Panc1 (cell line): ENCODE data around the gene EIF3L.

ENCODE experiments used
- POLR2AphosphoS5 ChIP-seq: IDR thresholded peaks from 2 replicates; pipeline ENCODE4 v1.6.1; 2012; ENCODE audit warnings: mild to moderate bottlenecking, low read depth, low read length, moderate library complexity
- TCF7L2 ChIP-seq: IDR thresholded peaks from 2 replicates; pipeline ENCODE4 v1.6.1; 2011; ENCODE audit warnings: mild to moderate bottlenecking, low read depth, low read length, inconsistent platforms
- TF ChIP-seq, protein P1 (sequence below): fragments of 450-650 bp; IDR thresholded peaks from 2 replicates; pipeline ENCODE4 v1.5.1; 2017; ENCODE audit warnings: mild to moderate bottlenecking

DNA sequence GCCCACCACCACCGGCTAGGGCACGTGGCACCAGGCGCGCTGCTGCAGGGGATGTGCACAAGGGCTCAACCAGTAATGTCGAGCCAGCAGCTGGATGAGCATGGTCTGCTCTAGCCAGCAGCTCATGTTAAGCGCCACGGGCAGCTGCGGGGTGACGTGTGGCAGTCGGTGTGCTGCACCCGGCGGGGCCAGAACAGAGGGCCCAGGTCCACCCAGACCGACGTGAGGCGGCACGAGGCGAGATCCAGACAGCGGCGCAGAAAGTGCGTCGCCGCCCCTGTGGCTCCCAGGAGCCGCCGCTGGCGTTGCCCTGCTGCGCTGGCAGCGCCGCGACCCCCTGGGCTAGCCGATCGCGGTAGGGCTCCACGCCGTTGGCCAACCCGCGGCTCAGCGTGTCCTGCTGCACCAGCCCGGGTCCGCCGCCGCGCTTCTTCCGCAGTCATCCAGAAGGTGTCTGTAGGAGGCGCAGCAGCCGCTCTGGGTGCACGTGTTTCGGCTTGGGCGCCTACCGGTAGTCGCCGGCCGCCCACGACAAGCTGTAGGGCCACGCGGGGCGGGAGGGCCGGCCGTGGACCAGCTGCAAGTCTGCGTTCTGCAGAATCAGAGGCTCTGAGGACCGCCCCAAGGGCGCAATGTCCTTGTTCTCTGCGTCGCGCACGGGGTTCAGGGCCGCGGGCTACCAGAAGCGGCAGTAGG is 30.7 kb upstream of the EIF3L start:
- TF ChIP-seq, protein P1, sequence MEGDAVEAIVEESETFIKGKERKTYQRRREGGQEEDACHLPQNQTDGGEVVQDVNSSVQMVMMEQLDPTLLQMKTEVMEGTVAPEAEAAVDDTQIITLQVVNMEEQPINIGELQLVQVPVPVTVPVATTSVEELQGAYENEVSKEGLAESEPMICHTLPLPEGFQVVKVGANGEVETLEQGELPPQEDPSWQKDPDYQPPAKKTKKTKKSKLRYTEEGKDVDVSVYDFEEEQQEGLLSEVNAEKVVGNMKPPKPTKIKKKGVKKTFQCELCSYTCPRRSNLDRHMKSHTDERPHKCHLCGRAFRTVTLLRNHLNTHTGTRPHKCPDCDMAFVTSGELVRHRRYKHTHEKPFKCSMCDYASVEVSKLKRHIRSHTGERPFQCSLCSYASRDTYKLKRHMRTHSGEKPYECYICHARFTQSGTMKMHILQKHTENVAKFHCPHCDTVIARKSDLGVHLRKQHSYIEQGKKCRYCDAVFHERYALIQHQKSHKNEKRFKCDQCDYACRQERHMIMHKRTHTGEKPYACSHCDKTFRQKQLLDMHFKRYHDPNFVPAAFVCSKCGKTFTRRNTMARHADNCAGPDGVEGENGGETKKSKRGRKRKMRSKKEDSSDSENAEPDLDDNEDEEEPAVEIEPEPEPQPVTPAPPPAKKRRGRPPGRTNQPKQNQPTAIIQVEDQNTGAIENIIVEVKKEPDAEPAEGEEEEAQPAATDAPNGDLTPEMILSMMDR: no peak
- no peak for TF ChIP-seq POLR2AphosphoS5
- no peak for TF ChIP-seq TCF7L2
